Ectodermal cell (in vitro differentiated cells): ENCODE measurements around the gene SGTB. TPM values are rescaled to one million over a fixed set of nuclear protein-coding genes. Genes with fewer than 3 reads are reported as not detected.

Source experiments
- H3K27ac ChIP-seq: 2 replicates; pipeline ENCODE4 v1.7.0; 2013; ENCODE audit warnings: mild to moderate bottlenecking, low read depth, low read length; ENCODE audit not compliant: insufficient read depth, poor library complexity, severe bottlenecking
- H3K27me3 ChIP-seq: 2 replicates; pipeline ENCODE4 v1.7.0; 2013; ENCODE audit warnings: mild to moderate bottlenecking, low read length; ENCODE audit not compliant: insufficient read depth, control insufficient read depth, poor library complexity, severe bottlenecking
- H3K36me3 ChIP-seq: one replicate; pipeline ENCODE4 v1.7.0; 2013; ENCODE audit warnings: low read length; ENCODE audit not compliant: control insufficient read depth, insufficient read depth
- H3K4me1 ChIP-seq: one replicate; pipeline ENCODE4 v1.7.0; 2013; ENCODE audit warnings: low read length; ENCODE audit not compliant: control insufficient read depth, insufficient read depth
- H3K4me3 ChIP-seq: 2 replicates; pipeline ENCODE4 v1.7.0; 2013; ENCODE audit warnings: low read depth, low read length, control low read depth; ENCODE audit not compliant: insufficient read depth
- H3K9me3 ChIP-seq: 2 replicates; pipeline ENCODE4 v1.7.0; 2013; ENCODE audit warnings: mild to moderate bottlenecking, low read length, moderate library complexity; ENCODE audit not compliant: control insufficient read depth
- WGBS, 2 experiments: methylation state at CpG; one replicate each; pipeline ENCODE4 v1.1.7; 2013; ENCODE audit warnings: missing lambda C conversion rate in 2 of 2; 5-methylcytosine and 5-hydroxymethylcytosine counted together
- polyA plus RNA-seq, 4 experiments: library from polyadenylated mRNA; stranded (reverse); fragments of 50-300 nt; gene quantifications; one replicate each; pipeline ENCODE4 v1.2.3, GENCODE V29; 2013

SGTB gene, protein sequence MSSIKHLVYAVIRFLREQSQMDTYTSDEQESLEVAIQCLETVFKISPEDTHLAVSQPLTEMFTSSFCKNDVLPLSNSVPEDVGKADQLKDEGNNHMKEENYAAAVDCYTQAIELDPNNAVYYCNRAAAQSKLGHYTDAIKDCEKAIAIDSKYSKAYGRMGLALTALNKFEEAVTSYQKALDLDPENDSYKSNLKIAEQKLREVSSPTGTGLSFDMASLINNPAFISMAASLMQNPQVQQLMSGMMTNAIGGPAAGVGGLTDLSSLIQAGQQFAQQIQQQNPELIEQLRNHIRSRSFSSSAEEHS
- 4.0 TPM for polyA plus RNA-seq (2013, experiment 1 of 4)
- 3.9 TPM for polyA plus RNA-seq (2013, experiment 2 of 4)
- 3.8 TPM for polyA plus RNA-seq (2013, experiment 3 of 4)
- polyA plus RNA-seq (2013, experiment 4 of 4), result 3.5 TPM

DNA sequence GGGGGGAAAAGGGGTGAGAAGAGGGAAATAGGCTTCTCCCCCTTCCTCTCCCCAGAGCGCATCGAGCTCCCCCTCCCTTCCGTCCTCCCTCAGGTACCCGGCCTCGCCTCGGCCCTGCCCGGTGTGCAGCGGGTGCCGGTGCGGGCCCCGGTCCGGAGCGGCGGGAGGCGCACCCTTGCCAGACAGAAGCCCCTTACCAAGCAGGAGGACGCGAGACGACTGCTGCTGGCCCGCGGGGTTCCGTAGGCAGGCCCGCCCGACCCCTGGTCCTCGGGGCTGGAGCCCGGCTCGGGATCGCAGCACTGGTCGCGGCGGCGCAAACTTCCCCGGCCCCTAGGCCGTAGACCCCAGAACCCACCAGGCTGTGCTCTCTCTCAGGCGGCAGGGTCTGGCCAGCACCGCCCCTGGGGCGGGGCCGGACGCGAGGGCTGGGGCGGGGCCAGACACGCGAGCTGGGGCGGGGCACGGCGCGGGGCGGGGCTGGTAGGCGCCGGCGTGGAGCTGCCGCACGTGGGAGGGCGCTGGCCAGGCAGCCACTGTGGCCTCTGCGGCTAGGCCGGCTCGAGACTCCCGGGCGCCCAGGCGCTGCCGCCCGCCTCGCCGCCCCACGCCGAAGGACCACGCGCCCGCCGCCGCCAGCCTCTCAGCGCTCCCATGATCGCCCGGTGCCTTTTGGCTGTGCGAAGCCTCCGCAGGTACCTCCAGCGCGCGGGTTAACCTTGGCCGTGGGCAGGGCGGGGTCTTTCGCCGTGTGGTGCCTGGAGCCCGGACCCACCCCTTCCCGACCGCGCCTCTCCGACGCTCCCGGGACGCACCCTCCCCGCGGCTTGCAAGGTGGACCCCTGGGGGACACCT is at the start of gene SGTB, which contains the start of gene NLN:
TSS of gene SGTB (minus strand) at position 390 of the 855 bp plus-strand sequence. CDS start 1,302 bp downstream, outside the sequence.
TSS of gene NLN (plus strand) at position 486 of the 855 bp plus-strand sequence. CDS start at position 655, 169 bp downstream.
- H3K4me1 ChIP-seq, result no peaks in the 10 kb centered on the region
- no peaks in the 10 kb centered on the region for H3K36me3 ChIP-seq
- H3K9me3 ChIP-seq, result no peaks in the 10 kb centered on the region
- WGBS, 2 experiments, result 0% methylated on average over 92 of the region's 92 CpGs
- peak within 1 kb of the TSS; percentile 65 for H3K27ac ChIP-seq
- H3K4me3 ChIP-seq, result peak within 1 kb of the TSS; percentile 91
- peaks cover 9% of the 10 kb centered on the region for H3K27me3 ChIP-seq

GRCh38 chr5:65771266-65771665 is 49.4 kb upstream of the SGTB start:
- H3K36me3 ChIP-seq, result no peaks in the 10 kb centered on the region
- H3K9me3 ChIP-seq, result no peaks in the 10 kb centered on the region
- no peak overlapping the region for H3K4me3 ChIP-seq
- no peak overlapping the region for H3K27ac ChIP-seq
- no peaks in the 10 kb centered on the region for H3K4me1 ChIP-seq
- no peaks in the 10 kb centered on the region for H3K27me3 ChIP-seq
- 96 to 98% methylated on average over 2 of the region's 2 CpGs for WGBS, 2 experiments

GRCh38 chr5:65769539-65769938 is 47.6 kb upstream of the SGTB start:
- no peaks in the 10 kb centered on the region for H3K36me3 ChIP-seq
- no peak overlapping the region for H3K27ac ChIP-seq
- no peaks in the 10 kb centered on the region for H3K9me3 ChIP-seq
- H3K4me3 ChIP-seq, result no peak overlapping the region
- H3K27me3 ChIP-seq, result no peaks in the 10 kb centered on the region
- 45% methylated on average over 1 of the region's 1 CpG; no CpG with 5 or more reads in 1 of the 2 experiments for WGBS, 2 experiments
- no peaks in the 10 kb centered on the region for H3K4me1 ChIP-seq

- no peaks in the 10 kb centered on the region for H3K27me3 ChIP-seq
- H3K36me3 ChIP-seq, result no peaks in the 10 kb centered on the region
- no peaks in the 10 kb centered on the region for H3K9me3 ChIP-seq
- WGBS, 2 experiments, result 87 to 93% methylated on average over 7 of the region's 7 CpGs
- H3K4me3 ChIP-seq, result no peak overlapping the region
- no peak overlapping the region for H3K27ac ChIP-seq
- H3K4me1 ChIP-seq, result no peaks in the 10 kb centered on the region
Measured at GRCh38 chr5:65768723-65769346, 46.9 kb upstream of the SGTB start.

DNA sequence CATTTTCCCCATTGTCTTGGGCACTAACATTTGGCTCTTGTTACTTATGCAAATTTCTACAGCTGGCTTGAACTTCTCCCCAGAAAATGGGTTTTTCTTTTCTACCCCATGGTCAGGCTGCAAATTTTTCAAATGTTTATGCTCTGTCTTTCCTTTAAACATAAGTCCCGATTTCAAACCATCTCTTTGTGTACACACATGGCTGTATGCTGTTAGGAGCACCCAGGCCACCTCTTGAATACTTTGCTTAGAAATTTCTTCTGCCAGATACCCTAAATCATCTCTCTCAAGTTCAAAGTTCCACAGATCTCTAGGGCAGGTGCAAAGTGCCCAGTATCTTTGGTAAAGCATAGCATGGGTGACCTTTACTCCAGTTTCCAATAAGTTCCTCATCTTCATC is 45.7 kb upstream of the SGTB start:
- Histone ChIP-seq H3K4me1 (no peaks in the 10 kb centered on the region), H3K4me3 (no peak overlapping the region), H3K27me3 (no peaks in the 10 kb centered on the region), H3K9me3 (no peaks in the 10 kb centered on the region), H3K27ac (no peak overlapping the region), H3K36me3 (no peaks in the 10 kb centered on the region)
- 87 to 93% methylated on average over 1 of the region's 1 CpG for WGBS, 2 experiments

GRCh38 chr5:65766781-65767180 is 44.9 kb upstream of the SGTB start:
- no peak overlapping the region for H3K4me3 ChIP-seq
- WGBS, 2 experiments, result 89 to 94% methylated on average over 2 of the region's 2 CpGs
- H3K27ac ChIP-seq, result no peak overlapping the region
- no peaks in the 10 kb centered on the region for H3K4me1 ChIP-seq
- H3K27me3 ChIP-seq, result no peaks in the 10 kb centered on the region
- no peaks in the 10 kb centered on the region for H3K36me3 ChIP-seq
- no peaks in the 10 kb centered on the region for H3K9me3 ChIP-seq

DNA sequence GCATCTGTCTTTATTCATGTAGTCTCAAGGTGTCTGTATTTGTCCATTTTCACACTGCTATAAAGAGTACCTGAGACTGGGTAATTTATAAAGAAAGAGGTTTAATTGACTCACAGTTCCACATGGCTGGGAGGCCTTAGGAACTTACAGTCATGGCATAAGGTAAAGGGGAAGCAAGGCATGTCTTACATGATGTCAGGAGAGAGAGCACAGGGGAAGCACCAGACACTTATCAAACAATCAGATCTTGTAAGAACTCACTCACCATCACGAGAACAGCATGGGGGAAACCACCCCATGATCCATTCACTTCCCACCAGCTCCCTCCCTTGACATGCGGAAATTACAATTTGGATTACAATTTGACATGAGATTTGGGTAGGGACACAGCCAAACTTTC is 44.3 kb upstream of the SGTB start:
- 67 to 73% methylated on average over 2 of the region's 2 CpGs for WGBS, 2 experiments

DNA sequence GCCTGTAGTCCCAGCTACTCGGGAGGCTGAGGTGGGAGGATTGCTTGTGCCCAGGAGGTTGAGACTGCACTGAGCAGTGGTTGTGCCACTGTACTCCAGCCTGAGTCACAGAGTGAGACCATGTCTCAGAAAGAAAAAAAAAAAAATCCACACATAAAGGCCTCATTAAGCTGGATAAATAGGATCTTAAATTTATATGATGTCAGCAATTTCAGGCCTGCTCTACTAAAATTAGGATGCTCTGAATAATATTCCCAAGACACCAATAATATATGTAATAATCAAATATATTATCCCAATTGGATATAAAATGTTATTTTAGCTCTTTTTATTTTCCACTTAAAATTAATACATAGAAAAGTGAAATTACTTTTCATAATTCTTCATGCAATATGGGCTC is 43.7 kb upstream of the SGTB start:
- 85 to 100% methylated on average over 1 of the region's 1 CpG for WGBS, 2 experiments
- no peak overlapping the region for H3K4me3 ChIP-seq
- H3K27me3 ChIP-seq, result no peaks in the 10 kb centered on the region
- no peaks in the 10 kb centered on the region for H3K9me3 ChIP-seq
- no peaks in the 10 kb centered on the region for H3K36me3 ChIP-seq
- H3K27ac ChIP-seq, result no peak overlapping the region
- H3K4me1 ChIP-seq, result no peaks in the 10 kb centered on the region

More for the DNA sequence above, 44.3 kb upstream of the SGTB start:
- no peaks in the 10 kb centered on the region for H3K27me3 ChIP-seq
- H3K9me3 ChIP-seq, result no peaks in the 10 kb centered on the region
- H3K4me3 ChIP-seq, result no peak overlapping the region
- H3K4me1 ChIP-seq, result no peaks in the 10 kb centered on the region
- no peaks in the 10 kb centered on the region for H3K36me3 ChIP-seq
- no peak overlapping the region for H3K27ac ChIP-seq

DNA sequence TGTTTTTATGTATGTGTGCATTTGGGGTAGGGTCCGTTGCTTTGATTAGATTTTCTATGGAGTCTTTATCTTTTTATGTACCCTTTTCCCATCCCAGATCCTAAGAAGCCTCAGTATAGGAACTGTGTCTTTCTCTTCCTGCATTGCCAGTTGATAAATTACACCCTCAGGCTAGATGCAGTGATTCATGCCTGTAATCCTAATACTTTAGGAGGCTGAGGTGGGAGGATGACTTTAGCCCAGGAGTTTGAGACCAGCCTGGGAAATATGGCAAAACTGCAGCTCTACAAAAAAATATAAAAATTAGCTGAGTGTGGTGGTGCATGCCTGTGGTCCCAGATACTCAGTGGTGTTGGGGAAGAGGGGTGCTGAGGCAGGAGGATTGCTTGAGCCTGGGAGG is 40.3 kb upstream of the SGTB start:
- Histone ChIP-seq H3K4me3 (no peak overlapping the region), H3K27ac (no peak overlapping the region), H3K36me3 (no peaks in the 10 kb centered on the region), H3K9me3 (no peaks in the 10 kb centered on the region), H3K27me3 (no peaks in the 10 kb centered on the region), H3K4me1 (no peaks in the 10 kb centered on the region)
- WGBS, 2 experiments, result 100% methylated on average over 1 of the region's 1 CpG; no CpG with 5 or more reads in 1 of the 2 experiments
